ENCODE measurements around the gene TTC39B. TPM values are rescaled to one million over a fixed set of nuclear protein-coding genes. Genes with fewer than 3 reads are reported as not detected.

Gene TTC39B
- total and polyA plus RNA-seq, 2 of the 8 experiments (the other 6 are each of a cell fraction or from before 2014, with no cell fraction given): 1.6 to 10.9 TPM

DNA sequence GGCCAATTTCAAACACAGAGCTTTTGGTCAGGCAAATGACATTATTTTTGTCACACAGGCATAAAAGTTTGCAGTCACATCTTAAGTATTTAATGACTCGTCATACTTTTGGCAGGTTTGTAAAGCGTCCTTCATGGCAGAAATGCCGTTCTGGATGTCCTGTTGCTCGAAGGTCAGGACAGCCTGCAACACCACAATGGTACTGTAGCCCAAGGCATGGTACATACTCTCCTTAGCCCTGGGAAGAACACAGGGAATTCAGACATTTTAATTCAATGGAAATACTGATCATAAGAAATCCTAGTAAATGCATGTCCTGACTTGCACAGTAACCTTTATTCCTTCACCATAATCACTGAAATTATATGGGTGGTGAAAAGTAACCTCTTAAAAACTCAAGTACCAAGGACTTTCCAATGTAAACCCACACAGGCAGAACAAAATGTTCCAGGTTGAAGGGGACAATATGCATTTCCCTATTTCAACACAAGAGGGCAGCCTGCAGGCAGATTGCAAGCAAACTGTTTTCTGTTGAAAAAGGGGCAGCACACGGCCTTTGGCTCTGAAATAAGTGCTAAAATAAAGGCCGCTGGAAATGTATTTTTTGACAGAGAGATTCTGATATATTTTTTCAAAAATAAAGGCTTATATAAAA is 95.7 kb downstream of the TTC39B start:
- no peaks in the 10 kb centered on the region; a peak in 1 of 4 replicates for H3K9me3 ChIP-seq (ENCODE audit: insufficient read depth in 2 of 2, low read depth in 1 of 2, low read length in 1 of 2)
- H3K56ac ChIP-seq (replicated peaks; ENCODE audit: insufficient read length, low read depth, low read length): no peak overlapping the region
- H4K8ac ChIP-seq (ENCODE audit: extremely low read depth, insufficient read depth, low read length): no peak overlapping the region
- no peak overlapping the region for H3K4me2 ChIP-seq (ENCODE audit: insufficient read depth in 1 of 2, low read depth in 2 of 2, low read length in 2 of 2)
- no peak overlapping the region for H2BK120ac ChIP-seq (replicated peaks; ENCODE audit: low read depth, low read length)
- no peak overlapping the region for H3K9ac ChIP-seq (replicated peaks in 1 of 4; ENCODE audit: extremely low read depth in 1 of 4, low read depth in 3 of 4, low read length in 3 of 4)
- H3K79me1 ChIP-seq (ENCODE audit: low read depth, low read length): no peaks in the 10 kb centered on the region
- no peak overlapping the region for H4K5ac ChIP-seq (ENCODE audit: insufficient read length, low read depth, low read length)
- ChIA-PET CTCF (ENCODE audit: partially characterized antibody) (interaction anchor here (0.6 to 5.8 kb wide), 28 partner anchors 11 to 1993 kb away, joined by 3 to 51 read pairs (median 4); no protein-coding TSS in a partner anchor), POLR2A (ENCODE audit: partially characterized antibody) (no interaction called here)
- H2BK20ac ChIP-seq (ENCODE audit: low read length): no peak overlapping the region
- no peak overlapping the region for H2AK5ac ChIP-seq (ENCODE audit: low read depth, low read length)
- no peak overlapping the region for H4K91ac ChIP-seq (replicated peaks; ENCODE audit: insufficient read length, low read length)
- H3K18ac ChIP-seq (ENCODE audit: extremely low read depth, low read length): no peak overlapping the region
- H3K79me2 ChIP-seq (ENCODE audit: control insufficient read depth in 1 of 2, insufficient read depth in 2 of 2, low read length in 2 of 2): no peaks in the 10 kb centered on the region
- DNase-seq (ENCODE audit: low read depth in 1 of 2, low spot score in 2 of 2) (peak; percentile 34 to 74), FAIRE-seq (peak; percentile 97)
- WGBS, 2 experiments (ENCODE audit: extremely low coverage in 1 of 2, insufficient coverage in 1 of 2, insufficient read length in 1 of 2, insufficient replicate concordance in 2 of 2, low coverage in 1 of 2, low lambda C conversion rate in 2 of 2, missing lambda C conversion rate in 1 of 2): 78% methylated on average over 6 of the region's 6 CpGs; no CpG with 5 or more reads in 1 of the 2 experiments
- H3K36me3 ChIP-seq (ENCODE audit: control insufficient read depth in 2 of 4, insufficient read depth in 4 of 4, low read length in 3 of 4): peaks cover 0 to 2% (median 0%) of the 10 kb centered on the region in 4 experiments; a peak in 1 of 8 replicates
- H3K14ac ChIP-seq (ENCODE audit: insufficient read length): no peak overlapping the region
- no peak overlapping the region for H2BK15ac ChIP-seq (ENCODE audit: low read length)
- H3K27ac ChIP-seq (ENCODE audit: low read depth, low read length): no peak overlapping the region
- no peak overlapping the region for H2BK5ac ChIP-seq (ENCODE audit: low read depth, low read length)
- no peak overlapping the region for H3K23ac ChIP-seq (ENCODE audit: insufficient read length)
- H3K27me3 ChIP-seq (replicated peaks in 1 of 4; ENCODE audit: control insufficient read depth in 3 of 4, extremely low read depth in 1 of 4, insufficient read depth in 3 of 4, low read length in 3 of 4): no peaks in the 10 kb centered on the region
- H4K20me1 ChIP-seq (replicated peaks in 1 of 2; ENCODE audit: control insufficient read depth in 1 of 2, insufficient read depth in 2 of 2, low read length in 2 of 2): no peaks in the 10 kb centered on the region
- no peak overlapping the region for H2BK12ac ChIP-seq (ENCODE audit: low read depth, low read length)
- no peak overlapping the region for H3K4me3 ChIP-seq (ENCODE audit: extremely low read depth in 1 of 4, insufficient read depth in 2 of 4, low read depth in 3 of 4, low read length in 4 of 4)
- peaks cover 2% of the 10 kb centered on the region; the same call in 1 of the 2 replicates for H3K23me2 ChIP-seq (ENCODE audit: low read depth, low read length)
- H3K4ac ChIP-seq (replicated peaks; ENCODE audit: insufficient read length, low read depth, low read length): no peak overlapping the region
- no peak overlapping the region for H2AFZ ChIP-seq (ENCODE audit: low read length)
- H3K4me1 ChIP-seq (replicated peaks in 1 of 4; ENCODE audit: control insufficient read depth in 3 of 4, insufficient read depth in 4 of 4, low read length in 3 of 4): peaks cover 0 to 3% (median 0%) of the 10 kb centered on the region in 4 experiments; a peak in 1 of 7 replicates
- TF ChIP-seq MAX (IDR thresholded peaks at IDR 0.05) (peak; percentile 32; the same call in 1 of the 2 replicates), SP2 (IDR thresholded peaks at IDR 0.05; ENCODE audit: low read length) (no peak), EP300 (IDR thresholded peaks at IDR 0.05; ENCODE audit: borderline replicate concordance in 1 of 2, low read depth in 2 of 2, low read length in 2 of 2) (no peak), BCL11A (IDR thresholded peaks at IDR 0.05; ENCODE audit: low read depth in 2 of 2, low read length in 2 of 2) (no peak), TBP (IDR thresholded peaks at IDR 0.05; ENCODE audit: low read depth, low read length) (no peak), SUZ12 (IDR thresholded peaks at IDR 0.05; ENCODE audit: low read length) (no peak), MAFK (IDR thresholded peaks at IDR 0.05; ENCODE audit: low read depth, low read length) (no peak), KDM4A (IDR thresholded peaks at IDR 0.05; ENCODE audit: low read depth, low read length, severe bottlenecking) (no peak), POU5F1 (IDR thresholded peaks at IDR 0.05; ENCODE audit: low read depth, low read length) (no peak)

All from H1 (cell line).